Fibroblast of the conjunctiva (primary cell): ENCODE data around the gene KLF18.
"Not testable (repeated sequence)": the region's sequence is repeated elsewhere in the genome, so short reads cannot be mapped to it uniquely, and the experiment has no call there.

ENCODE experiments used
- DNase-seq: peaks from one replicate; pipeline ENCODE4 v3.0.0-alpha.2; 2010; ENCODE audit warnings: low read depth

Gene KLF18

GRCh38 chr1:44120398-44120949, 21.0 kb downstream of the KLF18 start:
- no peak for DNase-seq

- no peak for DNase-seq
Measured at GRCh38 chr1:44119525-44119924, 21.9 kb downstream of the KLF18 start.

GRCh38 chr1:44118682-44119081, 22.7 kb downstream of the KLF18 start, which contains the start of gene KLF17:
KLF17 (plus strand) TSS chr1:44118821; CDS start chr1:44118908, 87 bp downstream.
- no peak for DNase-seq

GRCh38 chr1:44117272-44117671, 24.2 kb downstream of the KLF18 start:
- DNase-seq: not testable (repeated sequence)

GRCh38 chr1:44114098-44114497, 27.3 kb downstream of the KLF18 start:
- DNase-seq: no peak

GRCh38 chr1:44113095-44113609, 28.3 kb downstream of the KLF18 start:
- no peak for DNase-seq

GRCh38 chr1:44112486-44112885, 28.9 kb downstream of the KLF18 start:
- DNase-seq: no peak

- no peak for DNase-seq
Measured at GRCh38 chr1:44111861-44112260, 29.6 kb downstream of the KLF18 start.

- DNase-seq: no peak
Measured at GRCh38 chr1:44110916-44111315, 30.5 kb downstream of the KLF18 start.

- no peak for DNase-seq
Measured at GRCh38 chr1:44108971-44109370, 32.5 kb downstream of the KLF18 start.

- no peak for DNase-seq
Measured at GRCh38 chr1:44108241-44108640, 33.2 kb downstream of the KLF18 start.

GRCh38 chr1:44105810-44106209, 35.6 kb downstream of the KLF18 start:
- no peak for DNase-seq

- no peak for DNase-seq
Measured at GRCh38 chr1:44103270-44104131, 37.9 kb downstream of the KLF18 start.

GRCh38 chr1:44101328-44101727, 40.1 kb downstream of the KLF18 start:
- no peak for DNase-seq

GRCh38 chr1:44100183-44100868, 41.1 kb downstream of the KLF18 start:
- DNase-seq: no peak

GRCh38 chr1:44094047-44094446, 47.4 kb downstream of the KLF18 start:
- DNase-seq: no peak

GRCh38 chr1:44090429-44091252, 50.8 kb downstream of the KLF18 start:
- no peak for DNase-seq

GRCh38 chr1:44089371-44090048, 51.9 kb downstream of the KLF18 start:
- no peak for DNase-seq
